Cortex of kidney (tissue), 1 donor: Measurements from ENCODE around the gene CHI3L1.
"Not testable (repeated sequence)": the region's sequence is repeated elsewhere in the genome, so short reads cannot be mapped to it uniquely, and the experiment has no call there.

Experiments used
- DNase-seq: peaks from one replicate; lab custom pipeline; 2025; lab: John Stamatoyannopoulos, UW

The CHI3L1 gene

GRCh38 chr1:203186446-203187303 lies at the start of gene CHI3L1:
TSS of gene CHI3L1 (minus strand) at chr1:203186704. CDS start at chr1:203186623, 81 bp downstream.
- DNase-seq = no peak

GRCh38 chr1:203234901-203235300 lies 48.4 kb upstream of the CHI3L1 start:
- not testable (repeated sequence) for DNase-seq

GRCh38 chr1:203229471-203230135 lies 43.1 kb upstream of the CHI3L1 start, which contains the start of gene CHIT1:
TSS of gene CHIT1 (minus strand) at chr1:203229673. CDS start at chr1:203229636, 37 bp downstream.
- no peak for DNase-seq

GRCh38 chr1:203228670-203229069 lies 42.2 kb upstream of the CHI3L1 start:
- no peak for DNase-seq

GRCh38 chr1:203227371-203228083 lies 41.0 kb upstream of the CHI3L1 start:
- DNase-seq = no peak

- no peak for DNase-seq
These were observed 38.6 kb upstream of the CHI3L1 start for GRCh38 chr1:203225071-203225470.

- DNase-seq = no peak
These were observed 36.7 kb upstream of the CHI3L1 start for GRCh38 chr1:203223012-203223775.

GRCh38 chr1:203219934-203220333 lies 33.4 kb upstream of the CHI3L1 start:
- DNase-seq = no peak

DNA sequence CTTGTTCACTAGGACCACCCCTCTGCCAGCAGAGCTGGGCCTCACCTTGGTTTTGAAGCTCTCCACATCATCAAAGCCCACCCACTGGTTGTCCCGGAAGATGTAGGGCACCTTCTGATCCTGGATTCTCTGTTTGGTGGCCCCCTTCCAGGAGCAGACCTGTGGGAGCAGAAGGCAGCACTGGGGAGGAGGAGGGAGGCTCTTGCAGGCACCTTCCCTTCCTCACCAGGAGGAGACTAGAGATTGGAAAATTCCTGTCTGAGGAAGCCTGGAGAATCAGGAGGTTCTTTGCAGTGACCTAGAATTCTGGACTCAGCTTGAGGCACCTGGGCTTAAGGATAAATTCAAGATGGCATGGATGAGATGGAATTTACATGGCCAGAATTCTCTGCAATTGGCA lies 32.7 kb upstream of the CHI3L1 start:
- DNase-seq = no peak

- no peak for DNase-seq
These were observed 31.2 kb upstream of the CHI3L1 start for GRCh38 chr1:203217668-203218067.

DNA sequence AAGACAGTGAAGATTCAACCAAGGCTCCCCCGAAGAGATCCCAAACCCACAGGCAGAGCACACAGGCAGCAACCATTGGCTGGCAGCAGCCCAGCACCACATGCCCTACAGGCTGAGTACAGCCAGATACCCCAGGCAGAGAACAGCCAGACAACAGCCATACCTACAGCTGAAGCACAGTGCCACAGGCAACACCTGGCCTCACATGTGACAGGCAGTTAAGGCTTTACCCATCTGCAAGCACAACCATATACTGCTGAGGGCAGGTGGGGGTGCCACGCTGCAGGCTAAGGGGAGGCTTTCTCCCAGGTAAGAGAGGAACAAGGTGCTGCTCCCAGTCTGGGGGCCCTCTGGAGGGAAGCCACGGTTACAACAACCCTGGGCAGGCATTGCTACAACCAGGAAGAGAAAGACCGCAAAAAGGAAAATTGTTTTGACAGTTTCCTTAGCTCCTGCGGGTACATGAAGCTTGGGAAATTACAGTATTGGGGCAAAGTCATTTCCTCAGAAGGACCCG lies 30.7 kb upstream of the CHI3L1 start:
- DNase-seq = no peak

- no peak for DNase-seq
These were observed 30.0 kb upstream of the CHI3L1 start for GRCh38 chr1:203216274-203217138.

- DNase-seq = no peak
These were observed 29.1 kb upstream of the CHI3L1 start for GRCh38 chr1:203215573-203215972.

GRCh38 chr1:203214871-203215270 lies 28.4 kb upstream of the CHI3L1 start:
- no peak for DNase-seq

DNA sequence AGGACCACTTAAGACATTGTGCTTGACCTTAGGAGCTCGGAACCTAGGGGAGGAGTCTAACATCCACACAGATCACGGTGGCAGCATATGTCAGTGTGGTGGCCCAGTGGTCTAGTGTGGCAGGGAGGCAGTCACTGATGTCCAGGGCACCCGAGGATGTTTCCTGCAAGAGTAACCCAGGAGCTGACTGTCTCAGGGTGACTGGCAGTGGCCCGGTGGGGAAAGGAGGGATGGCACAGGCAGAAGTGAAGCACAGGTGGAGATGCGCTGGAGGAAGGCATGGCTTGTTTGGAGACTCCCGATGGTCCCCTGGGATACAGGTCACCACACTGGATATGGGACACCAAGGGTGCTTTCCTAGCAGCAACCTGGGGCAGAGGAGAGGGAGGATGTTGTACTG lies 26.6 kb upstream of the CHI3L1 start:
- DNase-seq = no peak

GRCh38 chr1:203211812-203212211 lies 25.3 kb upstream of the CHI3L1 start:
- no peak for DNase-seq

GRCh38 chr1:203210988-203211387 lies 24.5 kb upstream of the CHI3L1 start:
- no peak for DNase-seq

- no peak for DNase-seq
These were observed 23.8 kb upstream of the CHI3L1 start for GRCh38 chr1:203210350-203210749.

DNA sequence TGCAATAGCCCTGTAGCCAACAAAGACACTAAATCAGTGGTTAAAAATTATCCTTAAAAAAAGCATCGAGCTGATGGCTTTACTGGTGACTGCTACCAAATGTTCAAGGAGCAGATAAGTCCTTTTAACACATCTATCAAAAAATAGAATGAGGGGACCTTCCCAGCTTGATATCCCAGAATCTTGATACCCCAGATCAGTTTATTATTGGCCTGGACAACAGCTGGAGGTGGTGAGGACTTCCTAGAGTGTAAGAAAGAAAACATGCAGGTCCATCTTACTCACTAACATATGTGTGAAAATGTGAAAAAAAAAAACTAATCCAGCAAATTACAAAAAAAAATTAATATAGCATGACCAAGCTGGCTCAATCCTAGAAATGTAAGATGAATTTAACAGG lies 21.7 kb upstream of the CHI3L1 start:
- no peak for DNase-seq

DNA sequence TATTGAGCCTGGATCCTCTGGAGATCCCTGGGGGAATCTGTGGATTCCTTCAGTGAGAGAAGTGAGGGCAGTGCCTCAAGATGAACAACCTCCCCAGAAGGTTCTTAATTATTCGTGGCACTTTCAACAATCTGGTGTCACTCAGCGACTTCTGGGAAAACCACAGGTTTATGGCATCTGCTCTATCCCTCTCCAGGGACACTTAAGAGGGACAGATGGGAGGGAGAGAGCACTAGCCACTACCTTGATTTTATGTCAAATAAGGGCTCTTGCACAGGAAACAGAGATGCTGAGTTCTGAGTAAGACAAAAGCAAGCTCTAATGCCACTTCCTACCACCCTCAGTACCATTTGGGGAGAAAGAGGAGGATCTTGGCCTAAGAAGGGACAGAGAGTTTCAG lies 21.2 kb upstream of the CHI3L1 start:
- DNase-seq = no peak
